HFFc6 (cell line): ENCODE data around the gene ABCF1. TPM values are rescaled to one million over a fixed set of nuclear protein-coding genes. Genes with fewer than 3 reads are reported as not detected.
A peak's percentile ranks its signal among the peaks of the same experiment; 100 is the strongest.

Experiments used
- DNase-seq: peaks from one replicate; pipeline ENCODE4 v3.0.0-alpha.2; 2018
- H3K27ac Mint-ChIP-seq: 2 replicates; pipeline ENCODE4 v1.8.0; 2020; ENCODE audit warnings: mild to moderate bottlenecking, mixed read lengths
- H3K27me3 Mint-ChIP-seq: 2 replicates; pipeline ENCODE4 v1.8.0; 2021; ENCODE audit warnings: mild to moderate bottlenecking, moderate library complexity, mixed read lengths; ENCODE audit not compliant: insufficient read depth
- H3K36me3 Mint-ChIP-seq: 2 replicates; pipeline ENCODE4 v1.8.0; 2021; ENCODE audit warnings: low read depth, mixed read lengths
- H3K4me1 Mint-ChIP-seq: 2 replicates; pipeline ENCODE4 v1.8.0; 2020; ENCODE audit warnings: low read depth, mixed read lengths
- H3K4me3 Mint-ChIP-seq: 2 replicates; pipeline ENCODE4 v1.8.0; 2020; ENCODE audit warnings: mild to moderate bottlenecking, moderate library complexity, mixed read lengths
- H3K9me3 Mint-ChIP-seq: 2 replicates; pipeline ENCODE4 v1.8.0; 2020; ENCODE audit warnings: mild to moderate bottlenecking, mixed read lengths
- CTCF ChIP-seq: fragments of 200-600 bp; sonication (generic); IDR thresholded peaks from 2 replicates; pipeline ENCODE4 v1.5.0; 2021; ENCODE audit warnings: antibody characterized with exemption, mild to moderate bottlenecking
- total RNA-seq, 6 experiments: library from RNA; stranded (reverse); fragmentation: NEBNext Ultra II Directional; extraction: Animal tissue kit (Norgen Biotek cat#: 25700); gene quantifications; 2 replicates in 1 of 6; 3 replicates in 5 of 6; pipeline ENCODE4 v1.2.3, GENCODE V29; 2021

The ABCF1 gene
- total RNA-seq, 6 experiments from 2014 or later: 51.3 to 69.3 (median 63.1) TPM

- H3K4me3 Mint-ChIP-seq: peak overlapping the region; percentile 93
- H3K4me1 Mint-ChIP-seq: peaks cover 39% of the 10 kb centered on the region
- peaks cover 5% of the 10 kb centered on the region for H3K27me3 Mint-ChIP-seq
- peaks cover 23% of the 10 kb centered on the region for H3K36me3 Mint-ChIP-seq
- H3K9me3 Mint-ChIP-seq: no peaks in the 10 kb centered on the region
- H3K27ac Mint-ChIP-seq: peak overlapping the region; percentile 100
- no peak for DNase-seq
- no peak for TF ChIP-seq CTCF
Measured at GRCh38 chr6:30555816-30556065, 15.5 kb upstream of the ABCF1 start.

GRCh38 chr6:30556066-30556905, 15.0 kb upstream of the ABCF1 start, which contains the start of gene GNL1:
Gene GNL1, minus strand, starts transcription at chr6:30556489. Its CDS starts 286 bp downstream, at chr6:30556203.
- Mint-ChIP-seq H3K27me3 (peaks cover 5% of the 10 kb centered on the region), H3K36me3 (peaks cover 23% of the 10 kb centered on the region), H3K4me3 (peak within 1 kb of the TSS; percentile 93), H3K9me3 (no peaks in the 10 kb centered on the region), H3K27ac (peak within 1 kb of the TSS; percentile 100), H3K4me1 (peaks cover 39% of the 10 kb centered on the region)
- DNase-seq: peak; percentile 89
- TF ChIP-seq CTCF: peak; percentile 34

GRCh38 chr6:30556906-30557682, 14.1 kb upstream of the ABCF1 start, which contains the start of gene PRR3:
Gene PRR3, plus strand, starts transcription at chr6:30557295. Its CDS starts 50 bp downstream, at chr6:30557345.
- Mint-ChIP-seq H3K36me3 (peaks cover 19% of the 10 kb centered on the region), H3K9me3 (no peaks in the 10 kb centered on the region), H3K27ac (peak within 1 kb of the TSS; percentile 100), H3K4me1 (peaks cover 39% of the 10 kb centered on the region), H3K4me3 (peak within 1 kb of the TSS; percentile 93), H3K27me3 (peaks cover 5% of the 10 kb centered on the region)
- TF ChIP-seq CTCF: no peak
- DNase-seq: peak; percentile 89

- Mint-ChIP-seq H3K9me3 (no peaks in the 10 kb centered on the region), H3K27ac (peak overlapping the region; percentile 100), H3K4me3 (peak overlapping the region; percentile 93), H3K4me1 (peaks cover 39% of the 10 kb centered on the region), H3K27me3 (peaks cover 7% of the 10 kb centered on the region), H3K36me3 (peaks cover 23% of the 10 kb centered on the region)
- no peak for TF ChIP-seq CTCF
- no peak for DNase-seq
Measured at GRCh38 chr6:30557683-30557981, 13.6 kb upstream of the ABCF1 start.

GRCh38 chr6:30560930-30561329, 10.3 kb upstream of the ABCF1 start:
- Mint-ChIP-seq H3K9me3 (no peaks in the 10 kb centered on the region), H3K27ac (no peak overlapping the region), H3K4me1 (peaks cover 34% of the 10 kb centered on the region), H3K4me3 (no peak overlapping the region), H3K27me3 (peaks cover 7% of the 10 kb centered on the region), H3K36me3 (peaks cover 25% of the 10 kb centered on the region)
- TF ChIP-seq CTCF: no peak
- DNase-seq: no peak
